ENCODE measurements around the gene PLP1. TPM values are rescaled to one million over a fixed set of nuclear protein-coding genes. Genes with fewer than 3 reads are reported as not detected.

Gene PLP1
- 10 to 100 TPM; 14.0 to 33.0 (median 27.4) TPM for total RNA-seq
- 25.9 TPM for polyA plus RNA-seq
- long read RNA-seq, donor 1, transcript PLP1-221 (7 exons, 2,896 nt), result major isoform, 10 of 23 reads
- long read RNA-seq, donor 1, partial matches to known transcripts, result 11 of 23 reads
- long read RNA-seq, donor 1, other reads (novel, unspliced or antisense), result 0 of 23 reads
- long read RNA-seq, donor 2, partial matches to known transcripts, result 1 of 9 reads
- long read RNA-seq, donor 2, other reads (novel, unspliced or antisense), result 2 of 9 reads
- long read RNA-seq, donor 3, transcript PLP1-221 (7 exons, 2,896 nt), result major isoform, 32 of 42 reads
- long read RNA-seq, donor 3, transcript PLP1-223 (7 exons, 3,001 nt), result minor isoform, 5 of 42 reads
- long read RNA-seq, donor 3, partial matches to known transcripts, result 0 of 42 reads
- long read RNA-seq, donor 3, other reads (novel, unspliced or antisense), result 4 of 42 reads
- long read RNA-seq, donor 4, transcript PLP1-221 (7 exons, 2,896 nt), result major isoform, 12 of 20 reads
- long read RNA-seq, donor 4, partial matches to known transcripts, result 0 of 20 reads
- long read RNA-seq, donor 4, other reads (novel, unspliced or antisense), result 2 of 20 reads

- Histone ChIP-seq H3K9me3 (ENCODE audit: control insufficient read depth, low read length) (no peaks in the 10 kb centered on the region), H3K4me1 (ENCODE audit: control insufficient read depth, insufficient read depth, low read length) (no peaks in the 10 kb centered on the region), H3K27ac (ENCODE audit: low read length) (no peak within 1 kb of the TSS), H3K4me3 (ENCODE audit: low read length) (no peak within 1 kb of the TSS), H3K27me3 (ENCODE audit: control insufficient read depth, insufficient read depth) (no peaks in the 10 kb centered on the region)
- intact Hi-C loops (cut with DNase I), result loop anchor here in 1 of 4 donors (10.0 kb wide), 1 partner anchor 82 kb away; no protein-coding TSS in a partner anchor
- ATAC-seq, result no peak
- DNase-seq, result no peak
- 72% methylated on average over 2 of the region's 2 CpGs for WGBS
These were observed at the start of gene PLP1 for GRCh38 chrX:103776546-103776945. Gene PLP1 (plus strand): TSS chrX:103776840. CDS start chrX:103776996, 156 bp downstream.

- no peak overlapping the region for H3K4me3 ChIP-seq (ENCODE audit: low read length)
- no peaks in the 10 kb centered on the region for H3K27me3 ChIP-seq (ENCODE audit: control insufficient read depth, insufficient read depth)
- intact Hi-C loops (cut with DNase I), result no loop called here
- no peak overlapping the region for H3K27ac ChIP-seq (ENCODE audit: low read length)
- DNase-seq (no peak), ATAC-seq (no peak)
- WGBS, result 94% methylated on average over 4 of the region's 4 CpGs
- peaks cover 5% of the 10 kb centered on the region for H3K4me1 ChIP-seq (ENCODE audit: control insufficient read depth, insufficient read depth, low read length)
- no peaks in the 10 kb centered on the region for H3K9me3 ChIP-seq (ENCODE audit: control insufficient read depth, low read length)
These were observed 49.5 kb upstream of the PLP1 start for GRCh38 chrX:103727115-103727514.

GRCh38 chrX:103729015-103729414, 47.6 kb upstream of the PLP1 start:
- H3K27ac ChIP-seq (ENCODE audit: low read length), result no peak overlapping the region
- H3K4me1 ChIP-seq (ENCODE audit: control insufficient read depth, insufficient read depth, low read length), result peaks cover 5% of the 10 kb centered on the region
- H3K4me3 ChIP-seq (ENCODE audit: low read length), result no peak overlapping the region
- H3K27me3 ChIP-seq (ENCODE audit: control insufficient read depth, insufficient read depth), result no peaks in the 10 kb centered on the region
- intact Hi-C loops (cut with DNase I), result no loop called here
- ATAC-seq (no peak), DNase-seq (no peak)
- 71% methylated on average over 5 of the region's 5 CpGs for WGBS
- H3K9me3 ChIP-seq (ENCODE audit: control insufficient read depth, low read length), result no peaks in the 10 kb centered on the region

- Histone ChIP-seq H3K27me3 (ENCODE audit: control insufficient read depth, insufficient read depth) (no peaks in the 10 kb centered on the region), H3K4me3 (ENCODE audit: low read length) (no peak overlapping the region), H3K4me1 (ENCODE audit: control insufficient read depth, insufficient read depth, low read length) (peaks cover 5% of the 10 kb centered on the region), H3K9me3 (ENCODE audit: control insufficient read depth, low read length) (no peaks in the 10 kb centered on the region), H3K27ac (ENCODE audit: low read length) (peak overlapping the region; percentile 30)
- WGBS, result 50% methylated on average over 3 of the region's 3 CpGs
- intact Hi-C loops (cut with DNase I), result no loop called here
- ATAC-seq, result peak in 1 of 2 donors; percentile 15
- no peak for DNase-seq
These were observed 46.4 kb upstream of the PLP1 start for GRCh38 chrX:103730147-103730795.

- H3K9me3 ChIP-seq (ENCODE audit: control insufficient read depth, low read length), result no peaks in the 10 kb centered on the region
- WGBS, result 22% methylated on average over 8 of the region's 8 CpGs
- peaks cover 5% of the 10 kb centered on the region for H3K4me1 ChIP-seq (ENCODE audit: control insufficient read depth, insufficient read depth, low read length)
- intact Hi-C loops (cut with DNase I), result no loop called here
- peak overlapping the region; percentile 30 for H3K27ac ChIP-seq (ENCODE audit: low read length)
- ATAC-seq, result peak; percentile 63 to 90
- peak in 2 of 3 donors; percentile 24 to 67 for DNase-seq
- no peaks in the 10 kb centered on the region for H3K27me3 ChIP-seq (ENCODE audit: control insufficient read depth, insufficient read depth)
- H3K4me3 ChIP-seq (ENCODE audit: low read length), result no peak overlapping the region
These were observed 45.7 kb upstream of the PLP1 start for GRCh38 chrX:103730796-103731493.

GRCh38 chrX:103733017-103733416, 43.6 kb upstream of the PLP1 start:
- Histone ChIP-seq H3K9me3 (ENCODE audit: control insufficient read depth, low read length) (no peaks in the 10 kb centered on the region), H3K4me3 (ENCODE audit: low read length) (no peak overlapping the region), H3K27me3 (ENCODE audit: control insufficient read depth, insufficient read depth) (no peaks in the 10 kb centered on the region), H3K27ac (ENCODE audit: low read length) (no peak overlapping the region), H3K4me1 (ENCODE audit: control insufficient read depth, insufficient read depth, low read length) (peaks cover 5% of the 10 kb centered on the region)
- no peak for ATAC-seq
- DNase-seq, result no peak
- intact Hi-C loops (cut with DNase I), result no loop called here
- WGBS, result 97% methylated on average over 1 of the region's 1 CpG

- intact Hi-C loops (cut with DNase I), result no loop called here
- Histone ChIP-seq H3K9me3 (ENCODE audit: control insufficient read depth, low read length) (no peaks in the 10 kb centered on the region), H3K4me1 (ENCODE audit: control insufficient read depth, insufficient read depth, low read length) (peaks cover 5% of the 10 kb centered on the region), H3K27me3 (ENCODE audit: control insufficient read depth, insufficient read depth) (no peaks in the 10 kb centered on the region), H3K4me3 (ENCODE audit: low read length) (no peak overlapping the region), H3K27ac (ENCODE audit: low read length) (no peak overlapping the region)
- DNase-seq (no peak), ATAC-seq (no peak)
- 52% methylated on average over 4 of the region's 4 CpGs for WGBS
These were observed 42.4 kb upstream of the PLP1 start for GRCh38 chrX:103734125-103734760.

GRCh38 chrX:103737696-103738095, 38.9 kb upstream of the PLP1 start:
- intact Hi-C loops (cut with DNase I), result no loop called here

GRCh38 chrX:103739421-103739820, 37.2 kb upstream of the PLP1 start:
- DNase-seq (no peak), ATAC-seq (no peak)
- no peaks in the 10 kb centered on the region for H3K9me3 ChIP-seq (ENCODE audit: control insufficient read depth, low read length)
- no peaks in the 10 kb centered on the region for H3K4me1 ChIP-seq (ENCODE audit: control insufficient read depth, insufficient read depth, low read length)
- no peak overlapping the region for H3K4me3 ChIP-seq (ENCODE audit: low read length)
- WGBS, result 100% methylated on average over 1 of the region's 1 CpG
- no peaks in the 10 kb centered on the region for H3K27me3 ChIP-seq (ENCODE audit: control insufficient read depth, insufficient read depth)
- intact Hi-C loops (cut with DNase I), result no loop called here
- no peak overlapping the region for H3K27ac ChIP-seq (ENCODE audit: low read length)

More at GRCh38 chrX:103737696-103738095, 38.9 kb upstream of the PLP1 start:
- no peaks in the 10 kb centered on the region for H3K27me3 ChIP-seq (ENCODE audit: control insufficient read depth, insufficient read depth)
- DNase-seq (no peak), ATAC-seq (no peak)
- no peak overlapping the region for H3K4me3 ChIP-seq (ENCODE audit: low read length)
- no peaks in the 10 kb centered on the region for H3K4me1 ChIP-seq (ENCODE audit: control insufficient read depth, insufficient read depth, low read length)
- H3K9me3 ChIP-seq (ENCODE audit: control insufficient read depth, low read length), result no peaks in the 10 kb centered on the region
- no peak overlapping the region for H3K27ac ChIP-seq (ENCODE audit: low read length)

GRCh38 chrX:103741879-103742278, 34.8 kb upstream of the PLP1 start:
- Histone ChIP-seq H3K4me1 (ENCODE audit: control insufficient read depth, insufficient read depth, low read length) (no peaks in the 10 kb centered on the region), H3K4me3 (ENCODE audit: low read length) (no peak overlapping the region), H3K27me3 (ENCODE audit: control insufficient read depth, insufficient read depth) (no peaks in the 10 kb centered on the region), H3K9me3 (ENCODE audit: control insufficient read depth, low read length) (no peaks in the 10 kb centered on the region), H3K27ac (ENCODE audit: low read length) (no peak overlapping the region)
- 97% methylated on average over 1 of the region's 1 CpG for WGBS
- DNase-seq (no peak), ATAC-seq (no peak)
- intact Hi-C loops (cut with DNase I), result no loop called here

Measured in right cardiac atrium (tissue), 5 donors.